Esophagus muscularis mucosa (tissue), 4 donors: ENCODE measurements around the gene PSMD5. TPM values are rescaled to one million over a fixed set of nuclear protein-coding genes. Genes with fewer than 3 reads are reported as not detected.
A peak's percentile ranks its signal among the peaks of the same experiment; 100 is the strongest.

Experiments used
- DNase-seq: peaks from one replicate; pipeline ENCODE4 v3.0.0-alpha.2; 2017; ENCODE audit errors: extremely low spot score
- H3K27ac ChIP-seq, 4 donors: fragments of 200-600 bp; sonication (generic); replicated peaks in 1 of 4; 1 replicate in 3 of 4; 2 replicates in 1 of 4; pipeline ENCODE4 v1.5.1; 2016 to 2019; ENCODE audit warnings: mild to moderate bottlenecking in 1 of 4
- H3K27me3 ChIP-seq, 4 donors: fragments of 200-600 bp; sonication (generic); one replicate each; pipeline versions ENCODE4 v1.5.1 to v1.6.0; 2016 to 2019
- H3K36me3 ChIP-seq, 4 donors: fragments of 200-600 bp; sonication (generic); one replicate each; pipeline ENCODE4 v1.5.1; 2016 to 2019
- H3K4me1 ChIP-seq, 4 donors: fragments of 200-600 bp; sonication (generic); one replicate each; pipeline ENCODE4 v1.5.1; 2016 to 2019
- H3K4me3 ChIP-seq, 4 donors: fragments of 200-600 bp; sonication (generic); 1 replicate in 2 of 4; 2 replicates in 2 of 4; pipeline ENCODE4 v1.5.1; 2016 to 2019; ENCODE audit warnings: mild to moderate bottlenecking in 4 of 4, moderate library complexity in 1 of 4
- H3K9me3 ChIP-seq, 4 donors: fragments of 200-600 bp; sonication (generic); 1 replicate in 3 of 4; 2 replicates in 1 of 4; pipeline ENCODE4 v1.5.1; 2016 to 2019
- CTCF ChIP-seq, 3 experiments: fragments of 200-600 bp in 2 of 3; fragments of 450-650 bp in 1 of 3; sonication (generic) in 2 of 3; IDR thresholded peaks; one replicate each; pipeline ENCODE4 v1.5.1; 2017 to 2019; ENCODE audit warnings: antibody characterized with exemption in 3 of 3, mild to moderate bottlenecking in 2 of 3, moderate library complexity in 1 of 3
- EP300 ChIP-seq: sonication (generic); formaldehyde crosslinking; IDR thresholded peaks from one replicate; pipeline ENCODE4 v1.6.1; 2017; ENCODE audit warnings: antibody characterized with exemption
- POLR2A ChIP-seq: fragments of 450-650 bp; IDR thresholded peaks from one replicate; pipeline ENCODE4 v1.6.1; 2017; ENCODE audit warnings: antibody characterized with exemption, moderate library complexity, mild to moderate bottlenecking, low read depth
- POLR2AphosphoS5 ChIP-seq, 2 donors: sonication (generic); formaldehyde crosslinking; IDR thresholded peaks; one replicate each; pipeline ENCODE4 v1.6.1; 2017; ENCODE audit warnings: antibody characterized with exemption in 2 of 2
- WGBS: methylation state at CpG from one replicate; pipeline ENCODE4 v1.1.5; 2018; 5-methylcytosine and 5-hydroxymethylcytosine counted together
- intact Hi-C: fragments of 100-400 bp; cut with DNase I; formaldehyde crosslinking; loops from one replicate; pipeline ENCODE4 v1.15.1; 2023
- total RNA-seq, 4 donors: library from RNA; depleted of rRNA; stranded (reverse); fragments of >200 nt; gene quantifications; one replicate each; pipeline versions ENCODE4 v1.1.0 to v1.2.1, GENCODE V29; 2016

Gene PSMD5
- total RNA-seq, 4 donors from 2014 or later, result 22.0 to 30.7 (median 25.8) TPM

GRCh38 chr9:120868339-120868675 lies 25.6 kb upstream of the PSMD5 start:
- Histone ChIP-seq H3K9me3 (no peaks in the 10 kb centered on the region), H3K4me3 (peak overlapping the region; percentile 55 to 77 (median 64)), H3K27ac (peak overlapping the region; percentile 91 to 93 (median 92)), H3K4me1 (peaks cover 6 to 25% (median 21%) of the 10 kb centered on the region in 4 donors), H3K27me3 (no peaks in the 10 kb centered on the region), H3K36me3 (peaks cover 9 to 63% (median 39%) of the 10 kb centered on the region in 4 donors)
- intact Hi-C loops, result loop anchor here (2.0 to 5.0 kb wide), 2 partner anchors 68 to 204 kb away; partner anchors contain the start of gene CNTRL
- DNase-seq, result no peak
- TF ChIP-seq CTCF (IDR thresholded peaks at IDR 0.05) (peak in 1 of 3 experiments; percentile 15), POLR2A (peak; percentile 10), EP300 (no peak), POLR2AphosphoS5 (IDR thresholded peaks at IDR 0.05) (peak; percentile 31 to 72)
- WGBS, result 9% methylated on average over 11 of the region's 11 CpGs

GRCh38 chr9:120867676-120868338 lies 25.1 kb upstream of the PSMD5 start:
- intact Hi-C loops, result loop anchor here (2.0 to 5.0 kb wide), 2 partner anchors 69 to 204 kb away; partner anchors contain the start of gene CNTRL
- Histone ChIP-seq H3K4me3 (peak overlapping the region; percentile 55 to 77 (median 64)), H3K9me3 (no peaks in the 10 kb centered on the region), H3K27me3 (no peaks in the 10 kb centered on the region), H3K27ac (peak overlapping the region; percentile 91 to 93 (median 92)), H3K4me1 (peaks cover 6 to 25% (median 21%) of the 10 kb centered on the region in 4 donors), H3K36me3 (peaks cover 11 to 63% (median 37%) of the 10 kb centered on the region in 4 donors)
- TF ChIP-seq CTCF (IDR thresholded peaks at IDR 0.05) (no peak), POLR2A (no peak), POLR2AphosphoS5 (IDR thresholded peaks at IDR 0.05) (no peak), EP300 (no peak)
- DNase-seq, result no peak
- 90% methylated on average over 10 of the region's 15 CpGs for WGBS

- H3K27ac ChIP-seq, result no peak overlapping the region
- H3K9me3 ChIP-seq, result no peaks in the 10 kb centered on the region
- WGBS, result 87% methylated on average over 4 of the region's 6 CpGs
- H3K27me3 ChIP-seq, result no peaks in the 10 kb centered on the region
- DNase-seq, result no peak
- no peak for TF ChIP-seq POLR2A
- TF ChIP-seq CTCF (IDR thresholded peaks at IDR 0.05), result no peak
- TF ChIP-seq POLR2AphosphoS5 (IDR thresholded peaks at IDR 0.05), result no peak
- no peak for TF ChIP-seq EP300
- H3K36me3 ChIP-seq, result peaks cover 19 to 63% (median 38%) of the 10 kb centered on the region in 4 donors
- no peak overlapping the region for H3K4me3 ChIP-seq
- peaks cover 6 to 25% (median 21%) of the 10 kb centered on the region in 4 donors for H3K4me1 ChIP-seq
- intact Hi-C loops, result loop anchor here (5.0 kb wide), 1 partner anchor 206 kb away; the partner anchor contains the start of gene CNTRL
Observed at GRCh38 chr9:120866651-120867050, 23.9 kb upstream of the PSMD5 start.

- no peak overlapping the region for H3K4me3 ChIP-seq
- peaks cover 25 to 69% (median 45%) of the 10 kb centered on the region in 4 donors for H3K36me3 ChIP-seq
- 51% methylated on average over 5 of the region's 5 CpGs for WGBS
- peak overlapping the region in 1 of 4 donors; percentile 9 for H3K27ac ChIP-seq
- intact Hi-C loops, result loop anchor here (5.0 kb wide), 1 partner anchor 206 kb away; the partner anchor contains the start of gene CNTRL
- H3K4me1 ChIP-seq, result peaks cover 6 to 25% (median 21%) of the 10 kb centered on the region in 4 donors
- TF ChIP-seq EP300 (no peak), CTCF (IDR thresholded peaks at IDR 0.05) (no peak), POLR2AphosphoS5 (IDR thresholded peaks at IDR 0.05) (no peak), POLR2A (no peak)
- H3K27me3 ChIP-seq, result no peaks in the 10 kb centered on the region
- no peaks in the 10 kb centered on the region for H3K9me3 ChIP-seq
- DNase-seq, result no peak
Observed at GRCh38 chr9:120865809-120866208, 23.1 kb upstream of the PSMD5 start.
